H1 (cell line): ENCODE data around the gene SLC38A1. TPM values are rescaled to one million over a fixed set of nuclear protein-coding genes. Genes with fewer than 3 reads are reported as not detected.

Experiments
- CTCF ChIA-PET: fragments of 300-600 bp; sonication (Branson Sonifier 250); formaldehyde crosslinking; loops from one replicate; lab custom pipeline; 2021; ENCODE audit not compliant: partially characterized antibody; lab: Charles Lee
- POLR2A ChIA-PET: fragments of 300-600 bp; sonication (Branson Sonifier 250); formaldehyde crosslinking; loops from one replicate; lab custom pipeline; 2021; ENCODE audit warnings: inconsistent platforms; ENCODE audit not compliant: partially characterized antibody; lab: Charles Lee
- DNase-seq, 2 experiments: peaks; one replicate each; pipeline versions ENCODE4 v3.0.0 to v3.0.0-alpha.2; 2010 to 2022; ENCODE audit warnings: low spot score in 2 of 2, low read depth in 1 of 2, mixed read lengths in 1 of 2
- FAIRE-seq: peaks from 2 replicates; lab custom pipeline; 2011; peaks lifted over from hg19 to GRCh38; lab: Jason Lieb, UNC
- H2AFZ ChIP-seq: 2 replicates; pipeline ENCODE4 v1.8.1; 2012; ENCODE audit warnings: low read length, inconsistent platforms
- H2AK5ac ChIP-seq: 2 replicates; pipeline ENCODE4 v1.6.1; 2013; ENCODE audit warnings: low read depth, low read length
- H2BK120ac ChIP-seq: replicated peaks from 2 replicates; pipeline ENCODE3; 2013; ENCODE audit warnings: low read depth, low read length, inconsistent platforms
- H2BK12ac ChIP-seq: 2 replicates; pipeline ENCODE4 v1.6.1; 2013; ENCODE audit warnings: low read depth, low read length
- H2BK15ac ChIP-seq: 2 replicates; pipeline ENCODE4 v1.6.1; 2013; ENCODE audit warnings: low read length
- H2BK20ac ChIP-seq: 2 replicates; pipeline ENCODE4 v1.6.1; 2013; ENCODE audit warnings: low read length
- H2BK5ac ChIP-seq: 2 replicates; pipeline ENCODE4 v1.6.1; 2013; ENCODE audit warnings: low read depth, low read length
- H3K14ac ChIP-seq: 2 replicates; pipeline ENCODE4 v1.6.1; 2013; ENCODE audit warnings: inconsistent platforms; ENCODE audit not compliant: insufficient read length
- H3K18ac ChIP-seq: 2 replicates; pipeline ENCODE4 v1.6.1; 2013; ENCODE audit warnings: low read length; ENCODE audit errors: extremely low read depth
- H3K23ac ChIP-seq: 2 replicates; pipeline ENCODE4 v1.6.1; 2013; ENCODE audit warnings: inconsistent platforms; ENCODE audit not compliant: insufficient read length
- H3K23me2 ChIP-seq: 2 replicates; pipeline ENCODE4 v1.6.1; 2013; ENCODE audit warnings: low read depth, low read length
- H3K27ac ChIP-seq: 2 replicates; pipeline ENCODE4 v1.6.1; 2011; ENCODE audit warnings: low read depth, low read length, inconsistent platforms
- H3K27me3 ChIP-seq, 4 experiments: replicated peaks in 1 of 4; 1 replicate in 1 of 4; 2 replicates in 3 of 4; pipeline versions ENCODE4 v1.6.1 to v1.8.1; 2011 to 2013; ENCODE audit warnings: low read length in 3 of 4, mild to moderate bottlenecking in 3 of 4, inconsistent platforms in 2 of 4, mixed read lengths in 2 of 4, moderate library complexity in 1 of 4; ENCODE audit not compliant: control insufficient read depth in 3 of 4, insufficient read depth in 3 of 4; ENCODE audit errors: extremely low read depth in 1 of 4
- H3K36me3 ChIP-seq, 4 experiments: 2 replicates each; pipeline versions ENCODE4 v1.6.1 to v1.8.1; 2011 to 2013; ENCODE audit warnings: mild to moderate bottlenecking in 4 of 4, low read length in 3 of 4, moderate library complexity in 2 of 4, control low read depth in 1 of 4, inconsistent platforms in 1 of 4; ENCODE audit not compliant: insufficient read depth in 4 of 4, control insufficient read depth in 2 of 4
- H3K4ac ChIP-seq: replicated peaks from 2 replicates; pipeline ENCODE3; 2013; ENCODE audit warnings: low read length, low read depth, mixed read lengths, inconsistent platforms; ENCODE audit not compliant: insufficient read length
- H3K4me1 ChIP-seq, 4 experiments: replicated peaks in 1 of 4; 1 replicate in 1 of 4; 2 replicates in 3 of 4; pipeline versions ENCODE4 v1.6.1 to v1.8.1; 2011 to 2013; ENCODE audit warnings: low read length in 3 of 4, inconsistent platforms in 2 of 4, mixed read lengths in 1 of 4; ENCODE audit not compliant: insufficient read depth in 4 of 4, control insufficient read depth in 3 of 4
- H3K4me2 ChIP-seq, 2 experiments: 2 replicates each; pipeline versions ENCODE4 v1.6.1 to v1.8.1; 2011 to 2013; ENCODE audit warnings: low read depth in 2 of 2, low read length in 2 of 2, control low read depth in 1 of 2, inconsistent platforms in 1 of 2, mild to moderate bottlenecking in 1 of 2; ENCODE audit not compliant: insufficient read depth in 1 of 2
- H3K4me3 ChIP-seq, 4 experiments: fragments of 200-600, 300-600 bp in 1 of 4; sonication (generic), shearing (Covaris generic), sonication (Bioruptor Twin) in 1 of 4; 2 replicates each; pipeline versions ENCODE4 v1.5.1 to v1.8.1; 2011 to 2016; ENCODE audit warnings: low read length in 4 of 4, low read depth in 3 of 4, control low read depth in 2 of 4, inconsistent platforms in 2 of 4, mild to moderate bottlenecking in 2 of 4, mixed read lengths in 1 of 4, moderate library complexity in 1 of 4; ENCODE audit not compliant: insufficient read depth in 2 of 4; ENCODE audit errors: extremely low read depth in 1 of 4
- H3K56ac ChIP-seq: replicated peaks from 2 replicates; pipeline ENCODE3; 2013; ENCODE audit warnings: low read depth, mild to moderate bottlenecking, mixed read lengths, low read length, inconsistent platforms; ENCODE audit not compliant: insufficient read length
- H3K79me1 ChIP-seq: 2 replicates; pipeline ENCODE4 v1.6.1; 2013; ENCODE audit warnings: low read depth, low read length, control low read depth
- H3K79me2 ChIP-seq, 2 experiments: 2 replicates each; pipeline versions ENCODE4 v1.6.1 to v1.8.1; 2012 to 2013; ENCODE audit warnings: low read length in 2 of 2, mild to moderate bottlenecking in 2 of 2, inconsistent platforms in 1 of 2; ENCODE audit not compliant: insufficient read depth in 2 of 2, control insufficient read depth in 1 of 2
- H3K9ac ChIP-seq, 4 experiments: replicated peaks in 1 of 4; 1 replicate in 1 of 4; 2 replicates in 3 of 4; pipeline versions ENCODE4 v1.6.1 to v1.8.1; 2011 to 2013; ENCODE audit warnings: low read depth in 3 of 4, low read length in 3 of 4, control low read depth in 2 of 4, mild to moderate bottlenecking in 2 of 4, moderate library complexity in 2 of 4, inconsistent platforms in 1 of 4; ENCODE audit errors: extremely low read depth in 1 of 4
- H3K9me3 ChIP-seq, 2 experiments: 2 replicates each; pipeline versions ENCODE4 v1.6.1 to v1.8.1; 2012 to 2013; ENCODE audit warnings: mild to moderate bottlenecking in 2 of 2, moderate library complexity in 2 of 2, control low read depth in 1 of 2, inconsistent platforms in 1 of 2, low read depth in 1 of 2, low read length in 1 of 2, mixed read lengths in 1 of 2; ENCODE audit not compliant: insufficient read depth in 2 of 2
- H4K20me1 ChIP-seq, 2 experiments: replicated peaks in 1 of 2; 2 replicates each; pipeline versions ENCODE3 to v1.8.1; 2011 to 2013; ENCODE audit warnings: inconsistent platforms in 2 of 2, low read length in 2 of 2, mild to moderate bottlenecking in 1 of 2; ENCODE audit not compliant: insufficient read depth in 2 of 2, control insufficient read depth in 1 of 2
- H4K5ac ChIP-seq: 2 replicates; pipeline ENCODE4 v1.6.1; 2013; ENCODE audit warnings: low read length, low read depth, mixed read lengths, inconsistent platforms; ENCODE audit not compliant: insufficient read length
- H4K8ac ChIP-seq: 2 replicates; pipeline ENCODE4 v1.8.0; 2013; ENCODE audit warnings: mild to moderate bottlenecking, moderate library complexity, low read length, inconsistent platforms; ENCODE audit not compliant: insufficient read depth; ENCODE audit errors: extremely low read depth
- H4K91ac ChIP-seq: replicated peaks from 2 replicates; pipeline ENCODE3; 2013; ENCODE audit warnings: low read length, mixed read lengths, inconsistent platforms; ENCODE audit not compliant: insufficient read length
- CTCF ChIP-seq, 3 experiments: IDR thresholded peaks; 1 replicate in 2 of 3; 2 replicates in 1 of 3; pipeline versions ENCODE4 v1.5.1 to v1.6.1; 2011; ENCODE audit warnings: low read length in 3 of 3, mild to moderate bottlenecking in 3 of 3, inconsistent platforms in 2 of 3, low read depth in 1 of 3, moderate library complexity in 1 of 3; ENCODE audit not compliant: insufficient read depth in 1 of 3; ENCODE audit errors: control extremely low read depth in 1 of 3
- FOSL1 ChIP-seq: IDR thresholded peaks from 2 replicates; pipeline ENCODE4 v1.6.1; 2011; ENCODE audit warnings: mild to moderate bottlenecking, low read depth, low read length, moderate library complexity; ENCODE audit not compliant: insufficient read depth
- KDM1A ChIP-seq: fragments of 200-600, 300-600 bp; sonication (generic); IDR thresholded peaks from 2 replicates; pipeline ENCODE4 v1.7.1; 2016; ENCODE audit warnings: mild to moderate bottlenecking, low read length, borderline replicate concordance
- NRF1 ChIP-seq: IDR thresholded peaks from 2 replicates; pipeline ENCODE4 v1.6.1; 2011; ENCODE audit warnings: mild to moderate bottlenecking, low read depth, low read length, improper control_type of control experiment
- RAD21 ChIP-seq, 2 experiments: IDR thresholded peaks in 1 of 2; conservative IDR thresholded peaks in 1 of 2; 2 replicates each; pipeline ENCODE4 v1.6.1; 2011; ENCODE audit warnings: low read depth in 2 of 2, low read length in 2 of 2, improper control_type of control experiment in 1 of 2, inconsistent platforms in 1 of 2, mild to moderate bottlenecking in 1 of 2, moderate library complexity in 1 of 2
- RFX5 ChIP-seq: IDR thresholded peaks from 2 replicates; pipeline ENCODE4 v1.6.1; 2011; ENCODE audit warnings: low read depth, low read length, improper control_type of control experiment, borderline replicate concordance
- SP2 ChIP-seq: IDR thresholded peaks from 2 replicates; pipeline ENCODE4 v1.6.1; 2012; ENCODE audit warnings: mild to moderate bottlenecking, low read length, inconsistent platforms
- TEAD4 ChIP-seq: IDR thresholded peaks from 2 replicates; pipeline ENCODE4 v1.6.1; 2012; ENCODE audit warnings: low read depth, low read length, inconsistent platforms, mixed read lengths
- WGBS, 2 experiments: shearing (Covaris generic) in 1 of 2; methylation state at CpG; one replicate each; pipeline versions ENCODE4 v1.1.6 to v1.1.7; 2013 to 2015; ENCODE audit warnings: low lambda C conversion rate in 2 of 2, mixed read lengths in 2 of 2, inconsistent platforms in 1 of 2, low coverage in 1 of 2, missing lambda C conversion rate in 1 of 2; ENCODE audit not compliant: insufficient replicate concordance in 2 of 2, insufficient coverage in 1 of 2, insufficient read length in 1 of 2; ENCODE audit errors: extremely low coverage in 1 of 2, missing lambda C conversion rate in 1 of 2; 5-methylcytosine and 5-hydroxymethylcytosine counted together
- polyA plus RNA-seq, 7 experiments: library from polyadenylated mRNA; depleted of rRNA in 3 of 7; stranded (reverse) in 5 of 7; unstranded in 2 of 7; fragments of >200 nt in 5 of 7; fragments of 200-250 nt in 2 of 7; gene quantifications; 1 replicate in 5 of 7; 2 replicates in 1 of 7; 4 replicates in 1 of 7; pipeline versions ENCODE4 v1.2.1 to v1.2.3, GENCODE V29; 2011 to 2013; ENCODE audit warnings: missing spikeins in 2 of 7, mixed read lengths in 2 of 7
- total RNA-seq: library from RNA; stranded (reverse); fragmentation: NEBNext Ultra II Directional; extraction: Animal tissue kit (Norgen Biotek cat#: 25700); gene quantifications from 2 replicates; pipeline ENCODE4 v1.2.1, GENCODE V29; 2021

SLC38A1 gene
- total and polyA plus RNA-seq, 2 of the 8 experiments (the other 6 are each of a cell fraction or from before 2014, with no cell fraction given) = 83.4 to 242 TPM

- Histone ChIP-seq H4K5ac (no peak overlapping the region), H2AFZ (no peak overlapping the region), H2BK120ac (no peak overlapping the region), H3K27ac (no peak overlapping the region), H3K23me2 (no peaks in the 10 kb centered on the region), H3K23ac (no peak overlapping the region), H4K20me1 (peaks cover 7 to 9% of the 10 kb centered on the region in 2 experiments), H3K56ac (no peak overlapping the region), H3K4me3 (no peak overlapping the region), H4K91ac (no peak overlapping the region), H2BK15ac (no peak overlapping the region), H2BK20ac (no peak overlapping the region), H3K4ac (no peak overlapping the region), H3K79me1 (no peaks in the 10 kb centered on the region), H3K9ac (no peak overlapping the region), H3K27me3 (no peaks in the 10 kb centered on the region), H2BK12ac (no peak overlapping the region), H3K36me3 (peaks cover 6 to 35% (median 21%) of the 10 kb centered on the region in 4 experiments), H2BK5ac (no peak overlapping the region), H3K18ac (no peak overlapping the region), H3K9me3 (no peaks in the 10 kb centered on the region), H4K8ac (no peak overlapping the region), H3K79me2 (peaks cover 40 to 100% of the 10 kb centered on the region in 2 experiments)
- CTCF ChIA-PET = interaction anchor here (1.5 kb wide), 1 partner anchor 9 kb away, joined by 4 read pairs; no protein-coding TSS in a partner anchor
- DNase-seq (no peak), FAIRE-seq (no peak)
- 100% methylated on average over 2 of the region's 2 CpGs; no CpG with 5 or more reads in 1 of the 2 experiments for WGBS, 2 experiments
- POLR2A ChIA-PET = interaction anchor here (1.7 to 11.4 kb wide), 3 partner anchors 8 to 16 kb away, joined by 5 to 198 read pairs (median 36); partner anchors contain the start of gene SLC38A1
- TF ChIP-seq CTCF (IDR thresholded peaks at IDR 0.05; ENCODE audit: control extremely low read depth in 1 of 3, insufficient read depth in 1 of 3, low read depth in 1 of 3, low read length in 3 of 3) (no peak), TEAD4 (no peak), NRF1 (no peak), RFX5 (no peak), SP2 (no peak), RAD21 (IDR thresholded peaks at IDR 0.05 in 1 of 2, conservative IDR thresholded peaks at IDR 0.05 in 1 of 2; ENCODE audit: low read depth in 2 of 2, low read length in 2 of 2) (no peak), KDM1A (no peak), FOSL1 (no peak)
- TF ChIP-seq, all 59 proteins: peak for 0
- peaks cover 0 to 11% (median 1%) of the 10 kb centered on the region in 4 experiments; a peak in 2 of 7 replicates for H3K4me1 ChIP-seq
- H3K4me2 ChIP-seq = no peak overlapping the region
- no peak overlapping the region for H3K14ac ChIP-seq
- H2AK5ac ChIP-seq = no peak overlapping the region
Measured at GRCh38 chr12:46253544-46254162, 15.2 kb downstream of the SLC38A1 start.
